Activated T-cell treated with anti-CD3 and anti-CD28 coated beads, Interleukin-2, amount 50 U/mL, for 24 hours (primary cell): ENCODE data around the gene CCDC24.
A peak's percentile ranks its signal among the peaks of the same experiment; 100 is the strongest.

Experiments
- DNase-seq: peaks from one replicate; pipeline ENCODE4 v3.0.0-alpha.2; 2020
- H3K27ac Mint-ChIP-seq: 2 replicates; pipeline ENCODE4 v1.8.0; 2020; ENCODE audit warnings: mild to moderate bottlenecking, mixed read lengths
- H3K27me3 Mint-ChIP-seq: 2 replicates; pipeline ENCODE4 v1.8.0; 2020; ENCODE audit warnings: mixed read lengths
- H3K36me3 Mint-ChIP-seq: 2 replicates; pipeline ENCODE4 v1.8.0; 2020; ENCODE audit warnings: low read depth, mixed read lengths
- H3K4me1 Mint-ChIP-seq: 2 replicates; pipeline ENCODE4 v1.8.0; 2020; ENCODE audit warnings: low read depth, mixed read lengths
- H3K4me3 Mint-ChIP-seq: 2 replicates; pipeline ENCODE4 v1.8.0; 2020; ENCODE audit warnings: mild to moderate bottlenecking, moderate library complexity, mixed read lengths
- H3K9me3 Mint-ChIP-seq: 2 replicates; pipeline ENCODE4 v1.8.0; 2020; ENCODE audit warnings: mixed read lengths

CCDC24 gene

GRCh38 chr1:43956234-43956633 is 35.2 kb upstream of the CCDC24 start:
- no peak for DNase-seq
- Mint-ChIP-seq H3K36me3 (peaks cover 46% of the 10 kb centered on the region), H3K4me3 (no peak overlapping the region), H3K27me3 (no peaks in the 10 kb centered on the region), H3K9me3 (no peaks in the 10 kb centered on the region), H3K27ac (no peak overlapping the region), H3K4me1 (peaks cover 4% of the 10 kb centered on the region)

DNA sequence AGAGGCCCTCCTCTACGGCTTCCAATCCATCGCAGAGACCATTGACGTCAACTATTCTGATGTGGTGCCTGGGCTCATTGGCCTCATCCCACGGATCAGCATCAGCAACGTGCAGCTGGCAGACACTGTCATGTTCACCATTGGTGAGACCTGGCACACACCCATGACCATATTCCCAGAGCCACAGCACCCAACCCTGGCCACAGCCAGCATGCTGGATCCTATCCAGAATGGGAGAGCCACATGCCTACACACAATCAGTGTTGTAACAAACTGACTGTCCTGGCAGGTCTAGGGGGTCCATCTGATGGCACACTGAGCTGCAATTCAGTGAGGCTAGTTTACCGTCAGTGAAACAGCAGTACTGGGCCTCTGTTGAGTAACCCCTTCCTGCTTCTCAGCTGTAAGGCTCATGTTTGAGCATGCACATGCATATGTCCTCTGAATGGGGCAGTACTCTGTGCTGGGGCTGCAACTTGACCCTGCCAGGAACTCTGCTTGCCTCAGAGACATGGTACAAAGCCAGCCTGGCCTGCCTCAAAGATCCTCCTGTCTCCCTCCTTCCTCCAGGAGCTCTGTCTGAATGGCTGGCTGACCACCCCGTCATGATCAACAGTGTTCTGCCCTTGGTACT is 33.9 kb upstream of the CCDC24 start:
- H3K4me1 Mint-ChIP-seq: no peaks in the 10 kb centered on the region
- no peaks in the 10 kb centered on the region for H3K9me3 Mint-ChIP-seq
- no peak overlapping the region for H3K27ac Mint-ChIP-seq
- H3K4me3 Mint-ChIP-seq: no peak overlapping the region
- H3K27me3 Mint-ChIP-seq: no peaks in the 10 kb centered on the region
- peaks cover 52% of the 10 kb centered on the region for H3K36me3 Mint-ChIP-seq
- DNase-seq: no peak

GRCh38 chr1:43958351-43959255 is 32.8 kb upstream of the CCDC24 start:
- no peaks in the 10 kb centered on the region for H3K27me3 Mint-ChIP-seq

DNA sequence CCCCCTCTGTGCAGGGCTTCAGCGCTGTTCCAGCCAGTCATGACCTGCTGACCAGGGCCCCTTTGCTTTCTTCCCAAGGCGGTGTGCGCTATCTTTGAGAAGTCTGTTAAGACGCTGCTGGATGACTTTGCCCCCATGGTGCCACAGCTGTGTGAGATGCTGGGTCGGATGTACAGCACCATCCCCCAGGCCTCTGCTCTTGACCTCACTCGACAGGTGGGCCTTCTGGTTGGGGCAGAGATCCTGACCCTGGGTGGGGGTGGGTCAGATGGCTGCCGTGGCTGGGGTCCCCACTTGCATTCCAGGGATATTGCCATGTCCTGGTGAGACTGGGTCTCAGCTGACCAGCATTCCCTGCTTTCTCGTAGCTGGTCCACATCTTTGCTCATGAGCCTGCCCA is 30.6 kb upstream of the CCDC24 start:
- no peaks in the 10 kb centered on the region for H3K9me3 Mint-ChIP-seq
- H3K27me3 Mint-ChIP-seq: no peaks in the 10 kb centered on the region
- H3K27ac Mint-ChIP-seq: no peak overlapping the region
- no peak overlapping the region for H3K4me3 Mint-ChIP-seq
- H3K36me3 Mint-ChIP-seq: peaks cover 57% of the 10 kb centered on the region
- DNase-seq: no peak
- H3K4me1 Mint-ChIP-seq: no peaks in the 10 kb centered on the region

More at GRCh38 chr1:43958351-43959255, 32.8 kb upstream of the CCDC24 start:
- Mint-ChIP-seq H3K4me3 (no peak overlapping the region), H3K27ac (no peak overlapping the region), H3K9me3 (no peaks in the 10 kb centered on the region), H3K4me1 (no peaks in the 10 kb centered on the region), H3K36me3 (peaks cover 57% of the 10 kb centered on the region)
- no peak for DNase-seq

DNA sequence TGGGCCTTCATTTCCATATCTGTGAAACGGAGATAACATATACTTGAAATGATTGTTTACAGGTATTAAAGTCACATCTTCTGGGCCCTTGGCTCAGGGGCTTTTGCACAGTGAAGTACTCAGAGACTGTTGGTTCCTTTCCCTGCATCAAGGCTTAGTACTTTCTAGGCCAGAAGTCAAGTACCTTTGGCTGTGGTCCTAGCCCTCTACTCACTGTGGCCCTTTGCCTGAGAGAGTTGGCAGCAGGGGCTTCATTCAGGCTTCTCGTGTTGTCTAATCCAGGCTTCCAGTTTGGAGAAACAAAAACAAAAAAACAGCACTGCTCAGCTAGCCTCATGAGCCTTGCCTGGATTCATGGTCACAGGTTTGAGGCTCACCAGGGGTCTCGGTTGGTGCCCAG is 29.7 kb upstream of the CCDC24 start:
- Mint-ChIP-seq H3K27me3 (no peaks in the 10 kb centered on the region), H3K4me1 (no peaks in the 10 kb centered on the region), H3K9me3 (no peaks in the 10 kb centered on the region), H3K4me3 (no peak overlapping the region), H3K36me3 (peaks cover 53% of the 10 kb centered on the region), H3K27ac (no peak overlapping the region)
- DNase-seq: no peak

DNA sequence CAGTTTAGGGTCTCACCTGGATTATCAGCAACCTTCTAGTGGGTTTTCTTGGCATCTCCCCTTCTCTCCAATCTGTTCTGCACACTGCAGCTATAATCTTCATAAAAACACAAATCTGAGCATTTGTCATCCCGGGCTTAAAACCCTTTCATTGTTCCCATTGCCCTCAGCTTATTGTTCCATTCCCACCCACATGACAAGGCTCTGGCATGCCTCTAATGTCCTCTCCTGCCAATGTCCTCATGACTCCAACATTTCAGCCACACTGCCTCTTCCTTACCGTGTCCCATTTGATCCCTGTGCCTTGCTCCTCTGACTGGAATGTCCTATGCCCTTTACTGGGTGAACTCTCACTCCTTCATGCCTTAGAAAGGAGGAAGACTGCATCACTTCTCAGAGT is 29.1 kb upstream of the CCDC24 start:
- no peaks in the 10 kb centered on the region for H3K27me3 Mint-ChIP-seq
- no peak overlapping the region for H3K27ac Mint-ChIP-seq
- peaks cover 53% of the 10 kb centered on the region for H3K36me3 Mint-ChIP-seq
- no peak for DNase-seq
- H3K4me1 Mint-ChIP-seq: no peaks in the 10 kb centered on the region
- no peak overlapping the region for H3K4me3 Mint-ChIP-seq
- H3K9me3 Mint-ChIP-seq: no peaks in the 10 kb centered on the region

DNA sequence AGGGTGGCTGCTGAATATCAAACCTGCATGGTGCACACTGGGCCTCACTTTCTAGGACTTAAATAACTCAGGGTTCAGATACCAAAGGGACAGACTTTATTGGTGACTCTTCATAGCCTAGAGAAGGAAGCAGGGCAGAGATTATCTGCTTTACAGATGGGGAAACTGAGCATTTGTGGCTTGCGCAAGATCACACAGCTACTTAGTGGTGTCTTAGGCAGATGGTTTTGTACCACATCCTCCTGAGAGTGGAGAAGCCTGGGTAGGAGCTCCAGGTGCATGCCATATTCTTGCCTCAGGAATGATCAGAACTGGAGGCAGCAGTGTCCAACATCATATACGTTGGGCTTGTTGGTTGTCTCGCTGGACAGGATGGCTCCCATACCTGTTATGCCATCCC is 28.4 kb upstream of the CCDC24 start:
- H3K4me3 Mint-ChIP-seq: no peak overlapping the region
- no peaks in the 10 kb centered on the region for H3K4me1 Mint-ChIP-seq
- H3K9me3 Mint-ChIP-seq: no peaks in the 10 kb centered on the region
- no peaks in the 10 kb centered on the region for H3K27me3 Mint-ChIP-seq
- H3K27ac Mint-ChIP-seq: no peak overlapping the region
- peaks cover 53% of the 10 kb centered on the region for H3K36me3 Mint-ChIP-seq
- DNase-seq: no peak

DNA sequence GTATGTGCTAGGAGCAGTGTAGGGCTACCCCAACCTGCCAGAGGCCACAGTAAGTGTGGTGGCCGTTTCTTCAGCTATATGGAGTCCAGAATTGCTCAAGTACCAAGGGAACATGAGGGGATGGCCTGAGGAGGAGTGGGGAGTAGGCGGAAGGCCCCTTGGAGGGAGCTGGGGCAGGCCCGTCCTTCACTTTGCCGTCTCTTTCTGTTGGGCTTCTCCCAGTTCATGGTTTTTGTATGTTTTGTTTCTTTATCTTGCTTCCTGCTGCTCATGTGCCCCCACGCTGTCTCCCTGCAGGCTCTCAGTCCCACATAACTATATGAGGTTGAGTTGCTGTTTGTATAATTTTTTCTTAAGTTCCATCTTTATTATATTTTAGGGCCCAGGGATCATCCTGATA is 27.5 kb upstream of the CCDC24 start:
- Mint-ChIP-seq H3K36me3 (peaks cover 45% of the 10 kb centered on the region), H3K27me3 (no peaks in the 10 kb centered on the region), H3K4me3 (no peak overlapping the region), H3K4me1 (no peaks in the 10 kb centered on the region), H3K27ac (no peak overlapping the region), H3K9me3 (no peaks in the 10 kb centered on the region)
- no peak for DNase-seq

DNA sequence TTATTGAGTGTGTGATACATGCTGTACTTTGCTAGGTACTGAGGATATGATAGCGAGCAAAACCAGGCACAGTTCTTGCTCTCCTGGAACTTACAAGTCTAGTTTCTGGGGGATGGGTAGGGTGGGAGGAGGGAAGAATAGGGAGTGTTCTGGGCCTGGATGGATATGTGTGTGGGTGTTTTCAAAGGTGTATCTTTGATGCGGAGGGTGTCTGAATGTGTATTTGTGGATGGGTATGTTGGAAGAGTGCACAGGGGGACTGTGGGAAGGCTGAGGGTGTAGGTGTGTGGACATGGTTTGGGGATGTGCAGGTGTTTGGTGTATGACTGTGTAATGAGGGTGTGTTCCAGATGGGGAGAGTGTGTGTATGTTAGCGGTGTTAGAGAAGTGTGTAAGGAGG is 26.1 kb upstream of the CCDC24 start:
- no peaks in the 10 kb centered on the region for H3K27me3 Mint-ChIP-seq
- H3K4me1 Mint-ChIP-seq: peaks cover 5% of the 10 kb centered on the region
- no peak overlapping the region for H3K4me3 Mint-ChIP-seq
- H3K9me3 Mint-ChIP-seq: no peaks in the 10 kb centered on the region
- H3K36me3 Mint-ChIP-seq: peaks cover 43% of the 10 kb centered on the region
- no peak for DNase-seq
- no peak overlapping the region for H3K27ac Mint-ChIP-seq

DNA sequence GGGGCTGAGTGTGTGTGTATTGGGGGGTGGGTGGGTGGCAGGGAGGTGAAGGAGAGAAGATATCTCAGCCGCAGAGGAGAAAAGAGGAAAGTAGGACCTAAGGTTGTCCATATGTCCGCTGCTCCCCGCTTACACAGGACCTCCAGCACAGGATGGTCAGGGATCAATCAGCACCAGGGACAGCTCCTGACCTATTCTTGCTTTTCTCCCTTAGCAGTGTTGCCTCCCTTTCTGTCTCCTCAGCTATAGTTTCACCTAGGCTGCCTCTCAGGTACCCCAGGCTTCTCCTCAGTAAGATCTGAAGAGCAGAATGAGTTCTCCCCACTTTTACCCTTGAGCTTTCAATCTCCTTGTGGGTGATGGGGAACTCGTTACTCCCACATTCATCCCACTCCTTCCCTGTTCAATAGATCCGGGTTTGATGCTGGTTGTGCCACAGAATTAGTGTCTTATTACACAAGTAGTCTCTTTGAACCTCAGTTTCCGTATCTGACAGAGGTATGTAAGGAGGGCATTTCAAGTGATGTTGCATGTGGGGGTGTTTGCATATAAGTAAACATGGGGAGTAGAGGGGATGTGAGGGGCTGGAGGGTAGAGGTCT is 23.0 kb upstream of the CCDC24 start:
- no peak overlapping the region for H3K27ac Mint-ChIP-seq
- H3K4me3 Mint-ChIP-seq: no peak overlapping the region
- H3K9me3 Mint-ChIP-seq: no peaks in the 10 kb centered on the region
- DNase-seq: no peak
- peaks cover 25% of the 10 kb centered on the region for H3K4me1 Mint-ChIP-seq
- peaks cover 55% of the 10 kb centered on the region for H3K36me3 Mint-ChIP-seq
- H3K27me3 Mint-ChIP-seq: no peaks in the 10 kb centered on the region

DNA sequence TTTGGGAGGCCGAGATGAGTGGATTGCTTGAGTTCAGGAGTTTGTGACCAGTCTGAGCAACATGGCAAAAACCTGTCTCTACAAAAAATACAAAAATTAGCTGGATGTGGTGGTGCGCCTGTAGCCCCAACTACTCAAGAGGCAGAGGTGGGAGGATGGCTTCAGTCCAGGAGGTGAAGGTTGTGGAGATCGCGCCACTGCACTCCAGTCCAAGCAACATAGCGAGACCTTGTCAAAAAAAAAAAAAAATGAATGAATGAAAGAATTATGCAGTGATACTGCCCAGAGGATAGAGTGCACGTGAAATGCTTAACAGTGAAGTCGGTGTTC is 22.0 kb upstream of the CCDC24 start:
- Mint-ChIP-seq H3K27me3 (no peaks in the 10 kb centered on the region), H3K4me3 (peak overlapping the region; percentile 99), H3K27ac (peak overlapping the region; percentile 51), H3K9me3 (no peaks in the 10 kb centered on the region), H3K4me1 (peaks cover 35% of the 10 kb centered on the region), H3K36me3 (peaks cover 64% of the 10 kb centered on the region)
- no peak for DNase-seq

GRCh38 chr1:43969746-43970466 is 21.5 kb upstream of the CCDC24 start, which contains the start of gene DPH2:
Gene DPH2 (plus strand): TSS chr1:43970010. CDS start chr1:43970176, 166 bp downstream.
- no peaks in the 10 kb centered on the region for H3K9me3 Mint-ChIP-seq
- H3K36me3 Mint-ChIP-seq: peaks cover 64% of the 10 kb centered on the region
- peak within 1 kb of the TSS; percentile 99 for H3K4me3 Mint-ChIP-seq
- H3K4me1 Mint-ChIP-seq: peaks cover 35% of the 10 kb centered on the region
- DNase-seq: peak; percentile 95
- H3K27me3 Mint-ChIP-seq: no peaks in the 10 kb centered on the region
- peak within 1 kb of the TSS; percentile 97 for H3K27ac Mint-ChIP-seq

DNA sequence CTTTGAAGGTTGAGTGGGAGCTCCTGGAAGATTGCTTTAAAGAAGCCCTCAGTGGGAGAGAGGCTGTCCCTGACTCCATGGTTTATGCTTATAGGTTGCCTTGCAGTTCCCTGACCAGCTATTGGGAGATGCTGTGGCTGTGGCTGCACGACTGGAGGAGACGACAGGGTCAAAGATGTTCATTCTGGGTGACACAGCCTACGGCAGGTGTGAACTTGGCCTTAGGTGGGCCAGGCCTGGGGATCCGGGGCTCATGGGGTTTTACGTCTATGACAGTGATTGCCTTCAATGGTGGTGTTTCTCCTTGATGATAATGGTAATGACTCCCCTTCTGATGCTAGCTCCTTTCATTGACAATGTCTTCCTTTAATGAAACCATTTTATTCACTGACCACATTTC is 20.9 kb upstream of the CCDC24 start:
- peaks cover 68% of the 10 kb centered on the region for H3K36me3 Mint-ChIP-seq
- H3K4me1 Mint-ChIP-seq: peaks cover 35% of the 10 kb centered on the region
- peak overlapping the region; percentile 99 for H3K4me3 Mint-ChIP-seq
- DNase-seq: no peak
- no peaks in the 10 kb centered on the region for H3K9me3 Mint-ChIP-seq
- H3K27ac Mint-ChIP-seq: peak overlapping the region; percentile 97
- H3K27me3 Mint-ChIP-seq: no peaks in the 10 kb centered on the region

DNA sequence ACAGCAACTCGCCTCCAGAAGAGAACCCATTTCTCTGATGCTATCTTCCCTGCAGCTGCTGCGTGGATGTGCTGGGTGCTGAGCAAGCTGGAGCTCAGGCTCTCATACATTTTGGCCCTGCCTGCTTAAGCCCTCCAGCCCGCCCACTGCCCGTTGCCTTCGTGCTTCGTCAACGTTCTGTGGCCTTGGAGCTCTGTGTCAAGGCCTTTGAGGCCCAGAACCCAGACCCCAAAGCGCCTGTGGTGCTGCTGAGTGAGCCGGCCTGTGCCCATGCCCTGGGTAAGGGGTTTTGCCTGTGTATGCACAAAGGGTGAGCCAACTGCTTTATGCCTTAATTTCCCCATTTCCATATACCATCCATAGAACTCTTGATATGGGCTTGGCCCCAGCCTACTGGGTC is 20.5 kb upstream of the CCDC24 start:
- H3K4me1 Mint-ChIP-seq: peaks cover 37% of the 10 kb centered on the region
- peaks cover 72% of the 10 kb centered on the region for H3K36me3 Mint-ChIP-seq
- peak overlapping the region; percentile 99 for H3K4me3 Mint-ChIP-seq
- H3K27me3 Mint-ChIP-seq: no peaks in the 10 kb centered on the region
- H3K9me3 Mint-ChIP-seq: no peaks in the 10 kb centered on the region
- DNase-seq: no peak
- H3K27ac Mint-ChIP-seq: peak overlapping the region; percentile 97
